ENCODE results near the gene ITGBL1. TPM values are rescaled to one million over a fixed set of nuclear protein-coding genes. Genes with fewer than 3 reads are reported as not detected.

ITGBL1 gene
- total and polyA plus RNA-seq, 2 of the 4 experiments (the other 2 are of a cell fraction): 22.2 to 24.2 TPM

- TF ChIP-seq SMC3 (IDR thresholded peaks at IDR 0.05; ENCODE audit: low read depth, low read length) (no peak), CEBPB (IDR thresholded peaks at IDR 0.05; ENCODE audit: low read depth, low read length) (no peak), CTCF (conservative IDR thresholded peaks at IDR 0.05; ENCODE audit: low read depth, low read length) (no peak), RFX5 (IDR thresholded peaks at IDR 0.05; ENCODE audit: low read depth, low read length) (no peak), MXI1 (IDR thresholded peaks at IDR 0.05; ENCODE audit: borderline replicate concordance, low read depth, low read length) (no peak), CHD1 (IDR thresholded peaks at IDR 0.05; ENCODE audit: low read depth, low read length) (no peak), MAZ (IDR thresholded peaks at IDR 0.05; ENCODE audit: borderline replicate concordance, low read depth, low read length) (no peak), MAFK (IDR thresholded peaks at IDR 0.05; ENCODE audit: low read depth, low read length) (no peak), POLR2A (IDR thresholded peaks at IDR 0.05; ENCODE audit: low read depth, low read length) (no peak), ELK1 (IDR thresholded peaks at IDR 0.05; ENCODE audit: borderline replicate concordance, low read depth, low read length) (no peak)
- no peaks in the 10 kb centered on the region for H3K27me3 ChIP-seq (ENCODE audit: control insufficient read depth, insufficient read depth, low read length)
- H2BK5ac ChIP-seq (ENCODE audit: low read depth, low read length, poor library complexity, severe bottlenecking): peak overlapping the region; percentile 92
- no peak overlapping the region for H3K4me3 ChIP-seq (ENCODE audit: insufficient read depth, low read depth, low read length)
- no peaks in the 10 kb centered on the region for H3K36me3 ChIP-seq (ENCODE audit: control insufficient read depth, insufficient read depth, low read length)
- dilution Hi-C loops (cut with HindIII; ENCODE audit: low sequenced_read_pairs, unreplicated experiment): no loop called here
- in situ Hi-C loops (cut with MboI; ENCODE audit: low sequenced_read_pairs): no loop called here
- H3K9me3 ChIP-seq (ENCODE audit: control insufficient read depth, insufficient read depth, low read length): no peaks in the 10 kb centered on the region
- peaks cover 6% of the 10 kb centered on the region for H3K9me1 ChIP-seq (ENCODE audit: insufficient read depth, low read length)
- ATAC-seq (ENCODE audit: low read depth) (no peak), DNase-seq (peak; percentile 33)
- WGBS, 2 experiments (ENCODE audit: extremely low coverage in 2 of 2, insufficient read length in 1 of 2): 0% methylated on average over 1 of the region's 2 CpGs; no CpG with 5 or more reads in 1 of the 2 experiments
- intact Hi-C loops (cut with micrococcal nuclease): loop anchor here (2.0 to 10.0 kb wide), 3 partner anchors 37 to 830 kb away; partner anchors contain the start of gene NALCN
- peak overlapping the region; percentile 68; the same call in 1 of the 2 replicates for H3K4ac ChIP-seq (ENCODE audit: low read depth, low read length)
- H3K4me2 ChIP-seq (ENCODE audit: low read depth, low read length): peak overlapping the region; percentile 17; the same call in 1 of the 2 replicates
- H2AFZ ChIP-seq (replicated peaks; ENCODE audit: low read length, poor library complexity): no peak overlapping the region
- TSS peak; percentile 30 for BruUV-seq (replicated peaks)
- peak overlapping the region; percentile 96 for H2BK20ac ChIP-seq (ENCODE audit: low read depth, low read length)
- H2AK5ac ChIP-seq (ENCODE audit: low read depth, low read length): peak overlapping the region; percentile 55
- H2AK9ac ChIP-seq (replicated peaks; ENCODE audit: low read depth, low read length, poor library complexity): no peak overlapping the region
- peak overlapping the region; percentile 85 for H2BK120ac ChIP-seq (ENCODE audit: low read depth, low read length)
- no peaks in the 10 kb centered on the region; a peak in 1 of 4 replicates for H3K79me1 ChIP-seq (ENCODE audit: low read depth in 1 of 2, low read length in 2 of 2)
- H3K56ac ChIP-seq (ENCODE audit: extremely low read depth, insufficient read depth, low read length): peak overlapping the region; percentile 35; the same call in 1 of the 2 replicates
- H3K14ac ChIP-seq (replicated peaks; ENCODE audit: low read depth, low read length): no peak overlapping the region; the same call in 1 of the 2 replicates
- CTCF ChIA-PET: no interaction called here
- H2BK15ac ChIP-seq (ENCODE audit: low read depth, low read length): peak overlapping the region; percentile 59; the same call in 2 of the 3 replicates
- H3K27ac ChIP-seq (ENCODE audit: insufficient read depth, low read length): peak overlapping the region; percentile 69
- H3K9ac ChIP-seq (ENCODE audit: low read depth, low read length): no peak overlapping the region; the same call in 1 of the 2 replicates
- H4K91ac ChIP-seq (ENCODE audit: insufficient read depth, low read depth, low read length): peak overlapping the region; percentile 76
- H4K8ac ChIP-seq (ENCODE audit: low read depth in 2 of 2, low read length in 2 of 2): peak overlapping the region; percentile 58 to 82
- POLR2A ChIA-PET (ENCODE audit: unreplicated experiment): interaction anchor here (0.6 kb wide), 1 partner anchor 306 kb away, joined by 3 read pairs; no protein-coding TSS in a partner anchor
- H4K20me1 ChIP-seq (ENCODE audit: insufficient read depth, low read length): no peaks in the 10 kb centered on the region
- peak overlapping the region; percentile 92; the same call in 1 of the 2 replicates for H3K18ac ChIP-seq (ENCODE audit: low read depth, low read length)
- H3K4me1 ChIP-seq (ENCODE audit: control insufficient read depth, insufficient read depth, low read length): peaks cover 33% of the 10 kb centered on the region
- peak overlapping the region; percentile 22; the same call in 1 of the 2 replicates for H3K23ac ChIP-seq (ENCODE audit: low read depth, low read length)
- peak overlapping the region; percentile 87 for H4K5ac ChIP-seq (ENCODE audit: low read depth, low read length)
Measured at GRCh38 chr13:101454767-101455166, 2.3 kb downstream of the ITGBL1 start.

Measured in IMR-90 (cell line).